HEK293T (cell line): ENCODE data around the gene RELA.
"Not testable (repeated sequence)": the region's sequence is repeated elsewhere in the genome, so short reads cannot be mapped to it uniquely, and the experiment has no call there.

ENCODE experiments used
- CTCF ChIA-PET: fragments of 350-600 bp; formaldehyde crosslinking; extraction: SDS; loops from one replicate; lab custom pipeline; 2021; ENCODE audit warnings: antibody characterized with exemption, inconsistent platforms; lab: Yijun Ruan, JAX
- POLR2A ChIA-PET: fragments of 350-600 bp; formaldehyde crosslinking; extraction: SDS; loops from one replicate; lab custom pipeline; 2020; ENCODE audit warnings: antibody characterized with exemption, inconsistent platforms; lab: Yijun Ruan, JAX
- DNase-seq: peaks from one replicate; pipeline ENCODE4 v3.0.0; 2012; ENCODE audit warnings: mixed read lengths; ENCODE audit errors: extremely low spot score
- ARNT ChIP-seq: fragments of 450-650 bp; IDR thresholded peaks from 2 replicates; pipeline ENCODE4 v1.6.1; 2017; ENCODE audit warnings: mild to moderate bottlenecking
- BHLHE40 ChIP-seq: fragments of 450-650 bp; IDR thresholded peaks from 2 replicates; pipeline ENCODE4 v1.6.1; 2016; ENCODE audit warnings: mild to moderate bottlenecking, moderate library complexity, borderline replicate concordance
- CTBP1 ChIP-seq: fragments of 450-650 bp; IDR thresholded peaks from 2 replicates; pipeline ENCODE4 v1.6.1; 2016; ENCODE audit warnings: borderline replicate concordance
- ELF4 ChIP-seq: fragments of 450-650 bp; IDR thresholded peaks from 2 replicates; pipeline ENCODE4 v1.6.1; 2017; ENCODE audit warnings: antibody characterized with exemption
- FOXA1 ChIP-seq: fragments of 450-650 bp; IDR thresholded peaks from 2 replicates; pipeline ENCODE4 v1.6.1; 2016; ENCODE audit warnings: mild to moderate bottlenecking
- FOXK2 ChIP-seq: fragments of 450-650 bp; IDR thresholded peaks from 2 replicates; pipeline ENCODE4 v1.6.1; 2016; ENCODE audit warnings: mild to moderate bottlenecking
- FOXM1 ChIP-seq: fragments of 450-650 bp; IDR thresholded peaks from 2 replicates; pipeline ENCODE4 v1.6.1; 2017; ENCODE audit warnings: mild to moderate bottlenecking, borderline replicate concordance
- HDGF ChIP-seq: fragments of 450-650 bp; IDR thresholded peaks from 2 replicates; pipeline ENCODE4 v1.6.1; 2017; ENCODE audit warnings: antibody characterized with exemption, borderline replicate concordance
- L3MBTL2 ChIP-seq: fragments of 450-650 bp; conservative IDR thresholded peaks from 2 replicates; pipeline ENCODE4 v1.6.1; 2016; ENCODE audit warnings: mild to moderate bottlenecking
- LEF1 ChIP-seq: fragments of 450-650 bp; IDR thresholded peaks from 2 replicates; pipeline ENCODE4 v1.6.1; 2017; ENCODE audit warnings: mild to moderate bottlenecking, borderline replicate concordance
- NFRKB ChIP-seq: fragments of 450-650 bp; IDR thresholded peaks from 2 replicates; pipeline ENCODE4 v1.6.1; 2016; ENCODE audit warnings: mild to moderate bottlenecking, moderate library complexity
- SP1 ChIP-seq: fragments of 450-650 bp; IDR thresholded peaks from 2 replicates; pipeline ENCODE4 v1.6.1; 2017
- SUZ12 ChIP-seq: fragments of 450-650 bp; IDR thresholded peaks from 2 replicates; pipeline ENCODE4 v1.6.1; 2016; ENCODE audit warnings: mild to moderate bottlenecking
- TARDBP ChIP-seq: fragments of 450-650 bp; IDR thresholded peaks from 2 replicates; pipeline ENCODE4 v1.6.1; 2016
- ZNF384 ChIP-seq: fragments of 450-650 bp; IDR thresholded peaks from 2 replicates; pipeline ENCODE4 v1.6.1; 2016
- TF ChIP-seq, protein P1 (sequence below): fragments of 450-650 bp; IDR thresholded peaks from 2 replicates; pipeline ENCODE4 v1.6.1; 2016

The RELA gene

DNA sequence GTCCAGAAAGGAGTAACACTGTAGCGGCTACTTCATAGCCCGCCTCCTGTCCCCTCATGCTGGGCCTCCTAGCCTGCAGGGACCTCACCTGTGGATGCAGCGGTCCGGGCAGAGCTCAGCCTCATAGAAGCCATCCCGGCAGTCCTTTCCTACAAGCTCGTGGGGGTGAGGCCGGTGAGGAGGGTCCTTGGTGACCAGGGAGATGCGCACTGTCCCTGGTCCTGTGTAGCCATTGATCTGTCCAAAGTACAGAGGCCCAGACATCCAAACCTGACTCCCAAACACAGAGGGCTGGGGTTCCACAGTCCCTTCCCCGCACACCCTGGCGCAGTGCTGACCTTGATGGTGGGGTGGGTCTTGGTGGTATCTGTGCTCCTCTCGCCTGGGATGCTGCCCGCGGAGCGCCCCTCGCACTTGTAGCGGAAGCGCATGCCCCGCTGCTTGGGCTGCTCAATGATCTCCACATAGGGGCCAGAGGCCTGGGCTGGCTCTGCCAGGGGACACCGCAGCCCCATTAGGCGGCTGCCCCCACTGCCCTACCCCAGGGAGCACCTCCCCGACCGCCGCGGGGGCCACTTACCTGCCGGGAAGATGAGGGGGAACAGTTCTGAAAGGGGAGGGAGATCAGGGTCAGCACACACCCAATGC, 993 bp downstream of the RELA start:
- TF ChIP-seq NFRKB (no peak), TARDBP (no peak), LEF1 (no peak), ZNF384 (no peak), SUZ12 (no peak), HDGF (no peak), FOXA1 (no peak), BHLHE40 (no peak), ELF4 (no peak), FOXM1 (no peak), FOXK2 (no peak), ARNT (no peak), CTBP1 (no peak), L3MBTL2 (no peak), SP1 (no peak)
- TF ChIP-seq, protein P1, sequence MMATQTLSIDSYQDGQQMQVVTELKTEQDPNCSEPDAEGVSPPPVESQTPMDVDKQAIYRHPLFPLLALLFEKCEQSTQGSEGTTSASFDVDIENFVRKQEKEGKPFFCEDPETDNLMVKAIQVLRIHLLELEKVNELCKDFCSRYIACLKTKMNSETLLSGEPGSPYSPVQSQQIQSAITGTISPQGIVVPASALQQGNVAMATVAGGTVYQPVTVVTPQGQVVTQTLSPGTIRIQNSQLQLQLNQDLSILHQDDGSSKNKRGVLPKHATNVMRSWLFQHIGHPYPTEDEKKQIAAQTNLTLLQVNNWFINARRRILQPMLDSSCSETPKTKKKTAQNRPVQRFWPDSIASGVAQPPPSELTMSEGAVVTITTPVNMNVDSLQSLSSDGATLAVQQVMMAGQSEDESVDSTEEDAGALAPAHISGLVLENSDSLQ, result no peak
- ChIA-PET CTCF (no interaction called here), POLR2A (interaction anchor here (1.1 to 2.2 kb wide), 4 partner anchors 9 to 58 kb away, joined by 5 to 37 read pairs (median 12); partner anchors contain the start of genes KAT5 and RNASEH2C)
- DNase-seq, result no peak

DNA sequence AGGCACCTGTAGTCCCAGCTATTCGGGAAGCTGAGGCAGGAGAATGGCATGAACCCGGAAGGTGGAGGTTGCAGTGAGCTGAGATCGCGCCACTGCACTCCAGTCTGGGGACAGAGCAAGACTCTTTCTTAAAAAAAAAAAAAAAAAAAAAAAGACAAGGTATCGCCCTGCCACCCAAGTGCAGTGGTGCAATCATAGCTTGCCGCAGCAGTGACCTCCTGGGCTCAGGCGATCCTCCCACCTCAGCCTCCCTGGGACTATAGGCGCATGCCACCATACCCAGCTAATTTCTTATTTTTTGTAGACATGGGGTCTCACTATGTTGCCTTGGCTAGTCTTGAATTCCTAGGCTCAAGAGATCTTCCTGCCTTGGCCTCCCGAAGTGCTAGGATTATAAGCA, 1.8 kb downstream of the RELA start:
- POLR2A ChIA-PET, CTCF ChIA-PET, DNase-seq: not testable (repeated sequence)

DNA sequence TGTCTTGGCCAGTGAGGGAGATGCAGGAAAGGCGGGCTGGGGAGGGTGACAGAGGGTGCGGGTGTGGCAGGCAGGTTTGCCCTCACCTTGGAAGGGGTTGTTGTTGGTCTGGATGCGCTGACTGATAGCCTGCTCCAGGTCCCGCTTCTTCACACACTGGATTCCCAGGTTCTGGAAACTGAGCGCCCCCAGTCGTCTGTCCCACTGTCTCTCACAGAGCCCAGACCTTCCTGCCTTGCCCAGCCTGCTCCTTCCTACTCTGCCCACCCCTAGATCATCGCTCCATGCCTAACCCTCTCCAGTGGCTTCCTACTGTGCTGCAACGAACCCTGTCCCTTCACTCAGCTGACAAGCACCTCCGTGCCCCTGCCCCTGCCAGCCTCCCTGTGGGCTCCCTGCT, 2.7 kb downstream of the RELA start:
- ChIA-PET CTCF (no interaction called here), POLR2A (no interaction called here)
- TF ChIP-seq SP1 (no peak), ELF4 (no peak), ARNT (no peak), HDGF (no peak), FOXM1 (no peak), SUZ12 (no peak), FOXK2 (no peak), FOXA1 (no peak), LEF1 (no peak), ZNF384 (no peak)
- TF ChIP-seq, protein P1, result no peak

DNA sequence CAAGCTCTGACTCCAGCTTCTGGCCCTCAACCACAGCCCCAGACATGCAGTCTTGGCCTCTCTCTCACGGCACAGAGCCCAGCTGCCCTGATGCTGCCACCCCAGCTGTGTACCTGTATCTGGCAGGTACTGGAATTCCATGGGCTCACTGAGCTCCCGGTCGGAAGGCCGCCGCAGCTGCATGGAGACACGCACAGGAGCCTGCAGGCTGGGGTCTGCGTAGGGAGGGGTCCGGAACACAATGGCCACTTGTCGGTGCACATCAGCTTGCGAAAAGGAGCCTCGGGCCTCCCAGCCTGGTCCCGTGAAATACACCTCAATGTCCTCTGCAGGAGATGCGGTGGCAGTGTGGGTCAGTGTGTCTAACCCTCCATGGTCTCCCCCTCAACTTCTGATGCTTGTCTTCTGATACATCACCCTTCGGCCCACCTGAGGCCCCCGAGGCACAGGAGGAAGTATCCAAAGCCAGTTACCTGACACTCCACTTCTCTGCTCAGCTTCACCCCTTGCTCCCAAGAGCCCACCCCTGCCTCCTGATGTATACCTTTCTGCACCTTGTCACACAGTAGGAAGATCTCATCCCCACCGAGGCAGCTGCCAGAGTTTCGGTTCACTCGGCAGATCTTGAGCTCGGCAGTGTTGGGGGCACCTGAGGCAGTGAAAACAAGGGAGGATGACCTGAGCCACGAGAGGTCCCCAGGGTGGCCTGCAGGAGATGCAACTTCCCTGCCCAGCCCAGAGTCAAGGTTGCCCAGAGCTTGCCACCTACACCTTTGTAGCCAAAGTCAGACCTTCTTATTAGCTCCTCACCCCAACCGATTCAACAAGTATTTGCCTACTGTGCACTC, 4.3 kb downstream of the RELA start:
- POLR2A ChIA-PET, result interaction anchor here (0.7 to 1.6 kb wide), 3 partner anchors 21 to 43 kb away, joined by 3 read pairs; partner anchors contain the start of genes PCNX3 and SIPA1
- CTCF ChIA-PET, result no interaction called here
- TF ChIP-seq ZNF384 (no peak), ELF4 (no peak), FOXM1 (no peak), L3MBTL2 (no peak), LEF1 (no peak), TARDBP (no peak), HDGF (no peak), ARNT (no peak), SUZ12 (no peak), CTBP1 (no peak), BHLHE40 (no peak), FOXK2 (no peak), SP1 (no peak), FOXA1 (no peak), NFRKB (no peak)
- TF ChIP-seq, protein P1, result no peak
- DNase-seq, result no peak

More for the DNA sequence above, 2.7 kb downstream of the RELA start:
- no peak for DNase-seq

DNA sequence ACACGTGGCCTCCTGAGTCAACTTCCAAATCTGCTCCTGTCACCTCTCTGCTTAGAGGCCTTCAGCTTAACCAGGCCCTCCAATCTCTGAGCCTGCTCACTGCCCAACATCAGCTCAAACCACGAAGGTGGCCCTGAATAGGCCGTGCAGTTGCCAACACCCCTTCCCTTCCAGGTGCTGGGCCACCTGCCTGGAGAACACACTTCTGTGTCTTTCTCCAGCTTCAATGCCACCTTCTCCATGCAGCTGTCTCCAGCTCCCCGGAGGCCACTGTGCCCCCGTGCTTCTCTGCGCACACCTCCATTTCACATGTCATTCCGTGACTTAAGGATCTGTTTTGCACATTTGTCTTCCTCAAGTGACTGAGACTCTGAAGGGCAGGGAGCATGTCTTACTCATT, 5.3 kb downstream of the RELA start:
- no peak for DNase-seq
- ChIA-PET CTCF (no interaction called here), POLR2A (interaction anchor here (1.1 kb wide), 1 partner anchor 20 kb away, joined by 3 read pairs; the partner anchor contains the start of gene SIPA1)
- TF ChIP-seq ARNT (no peak), ZNF384 (no peak), NFRKB (no peak), SUZ12 (no peak), FOXM1 (no peak), FOXK2 (no peak), LEF1 (no peak), TARDBP (no peak), ELF4 (no peak), FOXA1 (no peak), CTBP1 (no peak), SP1 (no peak), BHLHE40 (no peak), HDGF (no peak)
- TF ChIP-seq, protein P1, result no peak
